ENCODE data around the gene TPTE2.
"Not testable (repeated sequence)": the region's sequence is repeated elsewhere in the genome, so short reads cannot be mapped to it uniquely, and the experiment has no call there.

TPTE2 gene

DNA sequence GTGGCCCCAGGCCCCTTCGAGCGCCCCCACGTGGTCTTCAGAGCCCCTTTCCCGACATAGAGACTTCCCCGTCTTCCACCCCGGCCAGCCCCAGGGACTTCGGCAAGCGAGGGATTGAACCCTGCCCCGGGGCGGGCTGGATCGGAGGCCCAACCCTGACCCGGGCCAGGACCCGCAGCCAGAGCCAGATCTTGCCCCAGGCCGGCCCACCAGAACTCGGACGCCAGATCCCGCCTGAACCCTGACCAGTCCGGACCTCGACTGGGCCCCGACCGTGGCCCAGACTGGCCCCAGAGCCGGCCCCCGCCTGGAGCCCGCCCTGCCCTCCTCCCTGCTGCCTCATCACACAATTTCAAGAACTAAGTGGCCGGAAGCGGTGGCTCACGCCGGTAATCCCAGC, 253 bp upstream of the TPTE2 start:
- DNase-seq: no peak

- DNase-seq: not testable (repeated sequence)
Measured at GRCh38 chr13:19560672-19561071, 660 bp downstream of the TPTE2 start.

DNA sequence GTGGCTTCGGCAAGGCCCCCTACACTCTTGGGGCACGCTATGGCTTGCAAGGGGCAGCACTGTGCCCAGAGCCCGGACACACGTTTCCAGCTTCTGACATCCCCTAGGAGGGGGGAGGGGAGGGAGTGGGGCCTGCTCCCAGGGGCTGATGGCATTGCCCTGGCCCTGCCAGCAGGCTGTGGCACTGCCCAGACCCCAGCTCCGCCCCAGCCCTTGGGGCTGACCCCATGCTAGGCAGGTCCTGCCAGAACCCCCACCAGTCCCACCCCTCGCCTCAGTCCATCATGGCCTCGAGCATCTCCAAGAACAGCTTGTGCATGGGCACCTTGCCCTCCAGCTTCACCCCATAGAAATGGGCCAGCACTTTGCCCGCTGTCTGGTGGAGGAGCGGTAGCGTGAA, 1.6 kb downstream of the TPTE2 start:
- not testable (repeated sequence) for DNase-seq

- not testable (repeated sequence) for DNase-seq
Measured at GRCh38 chr13:19557287-19557686, 4.0 kb downstream of the TPTE2 start.

- not testable (repeated sequence) for DNase-seq
Measured at GRCh38 chr13:19549245-19549644, 12.1 kb downstream of the TPTE2 start.

DNA sequence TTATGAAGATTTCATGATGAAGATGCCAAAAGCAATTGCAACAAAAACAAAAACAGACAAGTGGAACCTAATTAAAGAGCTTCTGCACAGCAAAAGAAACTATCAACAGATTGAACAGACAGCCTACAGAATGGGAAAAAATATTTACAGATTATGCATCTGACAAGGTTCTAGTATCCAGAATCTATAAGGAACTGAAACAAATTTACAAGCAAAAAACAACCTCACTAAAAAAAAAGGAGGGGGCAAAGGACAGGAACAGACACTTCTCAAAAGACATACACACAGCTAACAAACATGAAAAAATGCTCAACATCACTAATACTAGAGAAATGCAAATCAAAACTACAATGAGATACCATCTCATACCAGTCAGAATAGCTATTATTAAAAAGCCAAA, 35.7 kb downstream of the TPTE2 start:
- not testable (repeated sequence) for DNase-seq

GRCh38 chr13:19519049-19519448, 42.3 kb downstream of the TPTE2 start:
- DNase-seq: no peak

DNA sequence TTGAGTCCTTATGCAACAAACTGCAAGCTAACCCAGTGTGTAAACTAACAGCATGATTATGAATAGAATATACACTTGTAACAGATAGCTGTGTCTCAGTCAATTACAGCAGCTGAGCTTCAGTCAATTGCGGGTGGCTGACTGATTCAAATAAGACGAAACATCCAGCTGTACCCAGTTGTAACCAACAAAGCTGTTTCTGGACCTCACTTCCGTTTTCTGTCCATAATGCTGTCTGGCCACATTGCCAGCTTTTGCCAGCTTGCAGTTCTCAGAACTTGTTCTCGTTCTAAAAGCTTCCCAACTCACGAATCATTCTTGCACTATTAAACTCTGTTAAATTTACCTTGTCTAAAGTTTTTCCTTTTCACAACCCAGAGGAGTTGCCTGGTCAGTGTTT, 53.7 kb downstream of the TPTE2 start:
- not testable (repeated sequence) for DNase-seq

DNA sequence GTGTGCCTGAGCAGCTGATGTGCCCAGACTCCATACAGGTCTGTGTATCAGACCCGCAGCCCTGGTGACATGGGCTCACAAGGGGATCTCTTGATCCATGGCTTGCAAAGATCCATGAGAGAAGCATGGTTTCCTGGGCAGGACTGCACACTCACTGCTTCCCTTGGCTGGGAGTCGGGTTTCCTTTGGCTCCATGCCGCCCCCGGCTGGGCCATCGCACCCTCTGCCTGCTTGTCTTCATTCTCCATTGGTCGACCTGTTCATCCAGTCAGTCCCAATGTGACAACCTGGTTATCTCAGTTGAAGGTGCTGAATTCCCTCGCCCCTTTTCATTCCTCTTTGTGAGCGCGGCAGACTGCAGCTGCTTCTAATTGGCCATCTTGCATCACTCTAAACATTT, 101.2 kb downstream of the TPTE2 start:
- DNase-seq: not testable (repeated sequence)

- DNase-seq: not testable (repeated sequence)
Measured at GRCh38 chr13:19439056-19439686, 122.2 kb downstream of the TPTE2 start.

GRCh38 chr13:19437780-19438179, 123.6 kb downstream of the TPTE2 start:
- DNase-seq: not testable (repeated sequence)

GRCh38 chr13:19422236-19422635, 139.1 kb downstream of the TPTE2 start:
- DNase-seq: not testable (repeated sequence)

GRCh38 chr13:19412494-19412893, 148.8 kb downstream of the TPTE2 start:
- DNase-seq: not testable (repeated sequence)

DNA sequence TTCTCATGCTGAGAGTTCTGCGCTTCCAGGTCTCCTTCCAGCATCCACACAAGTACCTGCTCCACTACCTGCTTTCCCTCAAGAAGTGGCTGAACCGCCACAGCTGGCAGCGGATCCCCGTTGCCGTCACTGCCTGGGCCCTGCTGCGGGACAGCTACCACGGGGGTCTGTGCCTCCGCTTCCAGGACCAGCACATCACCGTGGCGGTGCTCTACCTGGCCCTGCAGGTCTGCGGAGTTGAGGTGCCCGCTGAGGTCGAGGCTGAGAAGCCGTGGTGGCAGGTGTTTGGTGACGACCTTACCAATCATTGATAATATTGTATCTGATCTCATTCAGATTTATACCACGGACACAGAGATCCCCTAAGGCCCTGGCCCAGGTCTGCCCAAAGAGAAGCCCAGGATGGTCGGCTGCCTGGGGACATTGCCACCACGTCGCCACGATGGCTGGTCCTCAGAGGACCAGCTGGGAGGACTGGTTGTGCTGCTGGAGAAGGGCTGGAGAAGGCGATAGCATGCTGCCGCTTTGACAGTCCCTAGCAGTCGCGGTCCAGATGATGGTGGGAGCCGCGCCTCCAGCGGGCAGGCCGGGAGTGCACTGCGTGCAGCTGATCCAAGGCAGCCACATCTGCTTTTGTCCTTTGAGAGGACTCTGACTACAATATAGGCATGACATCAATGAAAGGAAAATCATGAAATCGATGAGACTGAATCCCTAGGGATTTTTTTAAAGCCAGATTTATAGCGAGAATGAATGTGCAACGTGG, 178.4 kb downstream of the TPTE2 start:
- DNase-seq: not testable (repeated sequence)

- DNase-seq: no peak
Measured at GRCh38 chr13:19382111-19382510, 179.2 kb downstream of the TPTE2 start.
